SU-DHL-6 (cell line): ENCODE data around the gene IRF2.

ENCODE experiments used
- H2AFZ ChIP-seq: fragments of 200-600 bp; sonication (generic); 2 replicates; pipeline ENCODE4 v1.6.1; 2014; ENCODE audit warnings: low read depth, mild to moderate bottlenecking, moderate library complexity, mixed read lengths, antibody characterized with exemption, low read length; ENCODE audit not compliant: severe bottlenecking
- H3F3A ChIP-seq: fragments of 200-600 bp; shearing (Covaris generic); 2 replicates; pipeline ENCODE4 v1.6.0; 2016; ENCODE audit warnings: antibody characterized with exemption, mild to moderate bottlenecking; ENCODE audit not compliant: insufficient read depth
- H3K27ac ChIP-seq: fragments of 200-600 bp; sonication (generic); 2 replicates; pipeline ENCODE4 v1.5.1; 2016; ENCODE audit warnings: low read depth, mild to moderate bottlenecking, low read length, moderate library complexity, mixed read lengths
- H3K27me3 ChIP-seq: fragments of 200-600 bp; sonication (generic), shearing (Covaris generic); 2 replicates; pipeline ENCODE4 v1.6.0; 2014; ENCODE audit warnings: mild to moderate bottlenecking, low read length
- H3K36me3 ChIP-seq: fragments of 200-600 bp; sonication (generic); 2 replicates; pipeline ENCODE4 v1.6.1; 2014; ENCODE audit warnings: mild to moderate bottlenecking, low read length, mixed read lengths
- H3K4me2 ChIP-seq: fragments of 300-600, 200-600 bp; shearing (Covaris generic), sonication (generic); 2 replicates; pipeline ENCODE4 v1.6.0; 2014; ENCODE audit warnings: low read length, low read depth, mild to moderate bottlenecking; ENCODE audit not compliant: poor library complexity, severe bottlenecking
- H3K4me3 ChIP-seq: fragments of 200-600 bp; sonication (generic); 2 replicates; pipeline ENCODE4 v1.5.1; 2014; ENCODE audit warnings: antibody characterized with exemption, low read length, mild to moderate bottlenecking, mixed read lengths; ENCODE audit not compliant: insufficient read depth, poor library complexity, severe bottlenecking
- H3K79me2 ChIP-seq: fragments of 200-600 bp; sonication (generic); 2 replicates; pipeline ENCODE4 v1.6.1; 2014; ENCODE audit warnings: mild to moderate bottlenecking, low read length, moderate library complexity; ENCODE audit not compliant: insufficient read depth
- H3K9ac ChIP-seq: fragments of 200-600 bp; sonication (generic); 2 replicates; pipeline ENCODE4 v1.7.0; 2014; ENCODE audit warnings: mild to moderate bottlenecking, low read length
- H3K9me2 ChIP-seq: fragments of 200-600 bp; sonication (generic); replicated peaks from 2 replicates; pipeline ENCODE4 v1.6.1; 2014; ENCODE audit warnings: low read length; ENCODE audit not compliant: insufficient read depth
- H3K9me3 ChIP-seq: fragments of 200-600 bp; sonication (generic); 2 replicates; pipeline ENCODE4 v1.6.1; 2014; ENCODE audit warnings: low read length, mixed read lengths; ENCODE audit not compliant: insufficient read depth
- H4K20me1 ChIP-seq: fragments of 200-600 bp; sonication (generic); 2 replicates; pipeline ENCODE4 v1.6.1; 2014; ENCODE audit warnings: low read depth, mild to moderate bottlenecking, antibody characterized with exemption, low read length, moderate library complexity, mixed read lengths
- EZH2phosphoT487 ChIP-seq: fragments of 200-600 bp; sonication (generic), shearing (Covaris generic); conservative IDR thresholded peaks from 2 replicates; pipeline ENCODE4 v1.6.1; 2018; ENCODE audit warnings: mild to moderate bottlenecking, antibody characterized with exemption, low read length, moderate library complexity, mixed read lengths
- TF ChIP-seq, protein P1 (sequence below): fragments of 200-600 bp; sonication (generic); IDR thresholded peaks from one replicate; pipeline ENCODE4 v1.5.1; 2017; ENCODE audit warnings: antibody characterized with exemption, mild to moderate bottlenecking, low read length, moderate library complexity; ENCODE audit not compliant: insufficient read depth, poor library complexity, severe bottlenecking

The IRF2 gene

DNA sequence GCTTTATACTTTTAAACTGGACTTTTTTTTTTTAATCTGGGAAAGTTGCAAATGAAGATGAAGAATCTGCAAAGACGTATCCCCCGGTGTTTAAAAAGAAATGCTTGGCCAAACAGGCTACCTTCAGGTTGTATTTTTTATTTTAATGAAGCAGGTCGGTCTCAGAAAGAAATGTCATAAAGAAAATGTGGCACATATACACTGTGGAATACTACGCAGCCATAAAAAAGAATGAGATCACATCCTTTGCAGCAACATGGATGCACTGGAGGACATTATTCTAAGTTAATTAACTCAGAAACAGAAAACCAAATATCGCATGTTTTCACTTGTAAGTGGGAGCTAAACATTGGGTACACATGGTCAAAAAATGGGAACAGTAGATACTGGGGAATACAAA is 123.4 kb downstream of the IRF2 start:
- Histone ChIP-seq H3F3A (peaks cover 5% of the 10 kb centered on the region; the same call in 1 of the 2 replicates), H3K27ac (no peak overlapping the region), H3K4me2 (no peak overlapping the region)

DNA sequence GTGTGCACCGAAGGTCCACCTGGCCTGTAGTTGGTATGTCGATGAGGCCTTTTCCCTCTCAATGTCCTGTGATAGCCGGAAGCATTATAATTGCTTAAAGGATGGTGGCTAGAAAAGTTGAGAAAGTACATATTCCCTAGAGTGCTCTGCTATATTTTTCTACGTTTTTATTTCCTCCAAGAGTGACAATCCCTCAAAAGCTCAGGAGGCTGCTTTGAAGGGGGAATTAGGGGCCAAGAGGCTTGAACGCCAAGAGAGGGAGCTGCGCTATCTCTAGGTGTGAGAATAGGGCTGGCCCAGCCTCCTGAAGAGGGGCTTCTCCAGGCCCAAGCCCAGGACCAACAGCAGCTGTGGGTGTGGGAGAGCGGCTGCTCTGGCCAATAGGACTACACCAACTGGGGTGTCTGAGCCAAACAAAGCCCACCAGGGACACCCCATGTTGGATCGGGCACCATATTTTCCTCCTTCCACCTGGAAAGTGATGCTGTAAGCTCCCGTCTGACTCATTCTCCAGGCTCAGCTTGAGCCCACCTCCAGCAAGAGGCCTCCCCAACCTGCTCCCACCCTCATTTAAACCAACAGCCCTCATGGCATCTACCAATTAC is 124.0 kb downstream of the IRF2 start:
- no peaks in the 10 kb centered on the region for H3K9me2 ChIP-seq
- H2AFZ ChIP-seq, result no peak overlapping the region
- H3K27me3 ChIP-seq, result no peaks in the 10 kb centered on the region
- no peak overlapping the region for H3K4me2 ChIP-seq
- peaks cover 5% of the 10 kb centered on the region; the same call in 1 of the 2 replicates for H3F3A ChIP-seq
- H3K36me3 ChIP-seq, result no peaks in the 10 kb centered on the region
- H3K9me3 ChIP-seq, result no peaks in the 10 kb centered on the region
- H4K20me1 ChIP-seq, result no peaks in the 10 kb centered on the region
- no peaks in the 10 kb centered on the region for H3K79me2 ChIP-seq
- H3K9ac ChIP-seq, result no peak overlapping the region
- no peak overlapping the region for H3K4me3 ChIP-seq
- H3K27ac ChIP-seq, result no peak overlapping the region
- TF ChIP-seq EZH2phosphoT487, result no peak

More for the DNA sequence above, 123.4 kb downstream of the IRF2 start:
- Histone ChIP-seq H3K9me3 (no peaks in the 10 kb centered on the region), H3K36me3 (no peaks in the 10 kb centered on the region), H3K4me3 (no peak overlapping the region), H4K20me1 (no peaks in the 10 kb centered on the region), H3K27me3 (no peaks in the 10 kb centered on the region), H2AFZ (no peak overlapping the region), H3K79me2 (no peaks in the 10 kb centered on the region), H3K9ac (no peak overlapping the region), H3K9me2 (no peaks in the 10 kb centered on the region)
- TF ChIP-seq, protein P1, sequence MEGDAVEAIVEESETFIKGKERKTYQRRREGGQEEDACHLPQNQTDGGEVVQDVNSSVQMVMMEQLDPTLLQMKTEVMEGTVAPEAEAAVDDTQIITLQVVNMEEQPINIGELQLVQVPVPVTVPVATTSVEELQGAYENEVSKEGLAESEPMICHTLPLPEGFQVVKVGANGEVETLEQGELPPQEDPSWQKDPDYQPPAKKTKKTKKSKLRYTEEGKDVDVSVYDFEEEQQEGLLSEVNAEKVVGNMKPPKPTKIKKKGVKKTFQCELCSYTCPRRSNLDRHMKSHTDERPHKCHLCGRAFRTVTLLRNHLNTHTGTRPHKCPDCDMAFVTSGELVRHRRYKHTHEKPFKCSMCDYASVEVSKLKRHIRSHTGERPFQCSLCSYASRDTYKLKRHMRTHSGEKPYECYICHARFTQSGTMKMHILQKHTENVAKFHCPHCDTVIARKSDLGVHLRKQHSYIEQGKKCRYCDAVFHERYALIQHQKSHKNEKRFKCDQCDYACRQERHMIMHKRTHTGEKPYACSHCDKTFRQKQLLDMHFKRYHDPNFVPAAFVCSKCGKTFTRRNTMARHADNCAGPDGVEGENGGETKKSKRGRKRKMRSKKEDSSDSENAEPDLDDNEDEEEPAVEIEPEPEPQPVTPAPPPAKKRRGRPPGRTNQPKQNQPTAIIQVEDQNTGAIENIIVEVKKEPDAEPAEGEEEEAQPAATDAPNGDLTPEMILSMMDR, result no peak

- Histone ChIP-seq H3K4me2 (no peak overlapping the region), H3K27me3 (no peaks in the 10 kb centered on the region), H4K20me1 (no peaks in the 10 kb centered on the region), H3K27ac (no peak overlapping the region), H3K9me2 (no peaks in the 10 kb centered on the region), H3K36me3 (no peaks in the 10 kb centered on the region), H3K4me3 (no peak overlapping the region), H3K9ac (no peak overlapping the region), H2AFZ (no peak overlapping the region), H3K79me2 (no peaks in the 10 kb centered on the region), H3K9me3 (no peaks in the 10 kb centered on the region), H3F3A (peaks cover 6% of the 10 kb centered on the region; the same call in 1 of the 2 replicates)
- TF ChIP-seq EZH2phosphoT487, result no peak
- TF ChIP-seq, protein P1, result no peak
Observed at GRCh38 chr4:184349283-184350039, 124.9 kb downstream of the IRF2 start.
